Stimulated activated CD8-positive, alpha-beta memory T cell treated with anti-CD3 and anti-CD28 coated beads, Interleukin-4, amount 100 ng/mL, for 1 hour (primary cell): ENCODE results near the gene DPM3.
"Not testable (repeated sequence)": the region's sequence is repeated elsewhere in the genome, so short reads cannot be mapped to it uniquely, and the experiment has no call there.

Source experiments
- DNase-seq, 2 donors: peaks; one replicate each; pipeline ENCODE4 v3.0.0-alpha.2; 2020; ENCODE audit warnings: low read depth in 2 of 2, low spot score in 1 of 2

Gene DPM3

GRCh38 chr1:155175281-155175926 lies 35.1 kb upstream of the DPM3 start:
- DNase-seq = no peak

GRCh38 chr1:155174324-155175280 lies 34.3 kb upstream of the DPM3 start:
- no peak for DNase-seq

GRCh38 chr1:155173478-155174323 lies 33.4 kb upstream of the DPM3 start, which contains the start of gene TRIM46:
TSS of gene TRIM46 (plus strand) at chr1:155173849. CDS start at chr1:155173967, 118 bp downstream.
- DNase-seq = peak in 1 of 2 donors; percentile 42

DNA sequence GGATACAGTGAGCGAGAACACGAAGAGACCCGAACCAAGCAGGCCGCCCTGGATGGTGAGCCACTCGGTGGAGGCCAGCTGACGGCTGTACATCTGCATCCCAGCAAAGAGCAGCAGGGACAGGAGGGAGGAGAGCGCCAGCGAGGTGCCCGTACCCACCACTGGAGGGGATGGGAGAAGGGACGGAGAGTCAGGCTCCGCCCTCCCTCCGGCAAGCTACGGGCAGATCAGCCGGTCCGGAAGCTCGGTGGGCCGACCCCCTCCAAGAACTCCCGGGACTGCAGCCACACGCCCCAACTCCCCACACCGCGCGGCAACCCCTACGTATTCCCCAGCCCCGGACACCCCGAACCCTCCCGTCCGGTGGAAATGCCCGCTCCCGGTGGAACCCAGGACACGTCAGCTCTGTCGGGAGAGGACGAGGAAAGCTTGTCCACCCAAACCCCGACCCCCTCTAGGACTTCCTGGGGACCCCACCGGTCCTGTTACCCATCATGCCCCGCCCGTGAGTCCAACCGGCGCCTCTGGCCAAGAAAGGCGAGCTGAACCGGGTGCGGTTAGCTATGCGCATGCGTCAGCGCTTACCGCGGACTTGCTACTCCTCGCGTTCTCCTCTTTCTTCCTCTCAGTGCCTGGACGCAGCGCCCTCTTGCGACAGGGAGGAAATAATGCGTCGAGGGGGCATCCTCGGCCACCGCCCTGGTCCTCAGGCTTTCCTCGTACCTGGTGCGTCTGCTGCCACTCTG lies 32.6 kb upstream of the DPM3 start, which contains the start of gene KRTCAP2:
Gene KRTCAP2 (minus strand): TSS at position 573 of the 746 bp plus-strand sequence. CDS start 80 bp downstream, at position 493.
- DNase-seq = peak; percentile 85 to 90

DNA sequence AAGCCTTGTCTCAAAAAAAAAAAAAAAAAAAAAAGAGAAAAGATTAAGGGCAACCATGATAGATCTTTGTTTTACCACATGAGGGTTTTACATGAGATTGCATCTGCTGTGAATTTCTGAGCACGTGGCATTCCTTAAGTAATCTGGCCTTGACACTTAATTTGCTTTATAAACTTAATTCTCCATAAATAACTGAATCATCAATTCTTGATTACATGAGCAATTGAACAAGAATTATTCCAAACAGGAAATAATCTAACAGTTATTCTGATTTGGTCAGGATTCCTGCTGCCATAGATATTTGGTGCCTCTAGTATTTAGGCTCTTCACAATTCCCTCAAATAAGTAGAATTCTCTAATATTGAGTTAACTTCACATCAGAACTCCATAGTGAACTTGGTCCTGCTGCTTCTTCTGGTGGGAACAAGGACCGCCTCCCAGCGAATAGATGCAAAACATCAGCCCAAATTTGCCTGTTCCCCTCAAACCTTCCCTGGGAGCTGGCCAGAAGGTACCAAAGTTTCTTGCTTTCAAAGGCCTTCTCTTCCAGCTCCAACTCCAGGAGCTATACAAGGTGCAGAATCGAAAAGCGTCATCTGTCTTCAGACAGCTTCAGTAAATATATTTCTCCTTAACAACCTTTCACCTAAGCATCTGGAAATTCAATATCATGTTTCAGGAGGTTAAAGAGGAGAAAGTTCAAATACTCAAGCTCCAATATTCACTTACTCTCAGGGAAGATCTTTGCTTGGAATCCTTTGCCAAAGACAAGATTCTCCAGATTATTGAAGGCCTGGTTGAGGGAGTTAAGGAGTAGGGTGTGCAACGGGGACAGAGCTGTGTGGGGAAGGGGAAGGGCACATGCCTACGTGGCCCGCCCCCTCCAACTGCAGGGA lies 31.8 kb upstream of the DPM3 start:
- DNase-seq = no peak

DNA sequence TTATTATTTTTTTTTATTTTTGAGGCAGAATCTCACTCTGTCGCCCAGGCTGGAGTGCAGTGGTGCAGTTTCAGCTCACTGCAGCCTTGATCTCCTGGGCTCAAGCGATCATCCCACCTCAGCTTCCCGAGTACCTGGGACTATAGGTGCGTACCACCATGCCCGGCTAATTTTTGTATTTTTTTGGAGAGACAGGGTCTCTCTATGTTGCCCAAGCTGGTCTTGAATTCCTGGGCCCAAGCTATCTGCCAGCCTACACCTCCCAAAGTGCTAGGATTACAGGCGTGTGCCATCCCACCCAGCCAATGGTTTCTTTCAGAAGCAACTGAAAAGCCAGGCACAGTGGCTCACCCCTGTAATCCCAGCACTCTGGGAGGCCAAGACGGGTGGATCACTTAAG lies 30.5 kb upstream of the DPM3 start:
- DNase-seq = no peak

GRCh38 chr1:155170101-155170785 lies 29.9 kb upstream of the DPM3 start:
- DNase-seq = no peak

GRCh38 chr1:155169541-155169940 lies 29.2 kb upstream of the DPM3 start:
- no peak for DNase-seq

GRCh38 chr1:155168456-155169210 lies 28.3 kb upstream of the DPM3 start:
- DNase-seq = no peak

DNA sequence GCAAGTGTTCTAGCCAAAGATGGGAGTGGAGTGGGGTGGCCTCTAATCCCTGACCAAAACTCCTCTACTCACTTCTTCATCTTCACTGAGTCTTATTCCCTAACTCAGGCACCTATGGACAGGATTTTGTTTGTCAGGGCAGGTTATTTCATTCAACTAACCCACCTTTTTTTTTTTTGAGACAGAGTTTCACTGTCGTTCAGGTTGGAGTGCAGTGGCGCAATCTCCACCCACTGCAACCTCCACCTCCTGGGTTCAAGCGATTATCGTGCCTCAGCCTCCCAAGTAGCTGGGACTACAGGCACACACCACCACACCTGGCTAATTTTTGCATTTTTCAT lies 27.7 kb upstream of the DPM3 start:
- DNase-seq = not testable (repeated sequence)

GRCh38 chr1:155167166-155168104 lies 27.1 kb upstream of the DPM3 start:
- DNase-seq = peak; percentile 75 to 77

DNA sequence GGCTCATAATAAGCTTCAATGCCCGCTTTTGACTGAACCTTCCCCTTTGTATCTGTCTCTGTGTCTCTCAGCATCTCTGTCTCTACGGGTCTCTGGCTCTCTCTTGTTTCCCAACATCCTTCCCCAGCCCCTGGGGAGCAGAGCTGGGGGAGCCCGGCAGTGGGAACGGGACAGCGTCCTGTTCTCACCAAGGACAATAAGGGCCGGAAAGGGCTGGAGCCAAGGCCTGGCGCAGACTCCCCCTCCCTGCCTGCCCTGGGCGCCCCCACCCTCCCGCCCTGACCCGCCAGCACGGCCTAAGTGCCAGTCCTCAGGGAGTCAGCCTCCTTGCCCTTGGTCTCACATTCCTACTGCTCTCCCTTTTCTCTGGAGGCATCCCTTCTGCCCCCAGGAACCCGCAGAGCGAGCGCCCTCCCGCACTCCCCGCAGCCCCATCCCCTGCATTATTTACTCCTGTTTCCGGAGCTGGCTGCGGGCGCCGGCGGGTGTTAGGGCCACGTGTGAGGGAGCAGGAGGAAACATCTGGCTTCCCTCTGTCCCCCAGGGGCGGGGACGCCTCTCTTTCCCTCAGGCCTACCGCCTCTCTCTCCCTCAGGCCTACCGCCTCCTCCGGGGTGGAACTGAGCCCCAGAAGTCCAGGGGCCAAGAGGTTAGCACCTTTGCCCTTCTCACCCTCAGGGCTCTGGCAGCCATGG lies 26.3 kb upstream of the DPM3 start:
- no peak for DNase-seq

- no peak for DNase-seq
Measured at GRCh38 chr1:155166051-155166470, 25.7 kb upstream of the DPM3 start.

DNA sequence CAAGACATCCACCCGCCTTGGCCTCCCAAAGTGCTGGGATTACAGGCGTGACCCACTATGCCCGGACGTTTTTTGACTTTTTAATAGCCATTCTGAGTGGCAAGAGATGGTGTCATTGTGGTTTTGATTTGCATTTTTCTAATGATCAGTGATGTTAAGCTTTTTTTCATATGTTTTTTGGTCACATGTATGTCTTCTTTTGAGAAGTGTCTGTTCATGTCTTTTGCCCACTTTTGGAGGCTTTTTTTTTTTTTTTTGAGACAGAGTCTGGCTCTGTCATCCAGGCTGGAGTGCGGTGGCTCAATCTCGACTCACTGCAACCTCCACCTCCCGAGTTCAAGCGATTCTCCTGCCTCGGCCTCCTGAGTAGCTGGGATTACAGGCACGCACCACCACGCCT lies 24.3 kb upstream of the DPM3 start:
- DNase-seq = not testable (repeated sequence)

DNA sequence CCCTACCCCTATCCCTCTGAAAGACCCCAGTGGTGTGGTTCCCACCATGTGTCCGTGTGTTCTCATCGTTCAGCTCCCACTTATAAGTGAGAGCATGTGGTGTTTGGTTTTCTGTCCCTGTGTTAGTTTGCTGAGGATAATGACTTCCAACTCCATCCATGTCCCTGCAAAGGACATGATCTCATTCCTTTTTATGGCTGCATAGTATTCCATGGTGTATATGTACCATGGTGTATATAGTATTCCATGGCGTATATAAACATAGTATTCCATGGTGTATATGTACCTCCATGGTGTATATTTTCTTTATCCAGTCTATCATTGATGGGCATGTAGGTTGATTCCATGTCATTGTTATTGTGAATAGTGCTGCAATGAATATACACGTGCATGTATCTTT lies 23.5 kb upstream of the DPM3 start:
- DNase-seq = not testable (repeated sequence)

- DNase-seq = not testable (repeated sequence)
Measured at GRCh38 chr1:155162631-155163030, 22.3 kb upstream of the DPM3 start.
